HCT116 (cell line): ENCODE data around the gene EIF2B2. TPM values are rescaled to one million over a fixed set of nuclear protein-coding genes. Genes with fewer than 3 reads are reported as not detected.

ENCODE experiments used
- ATAC-seq: fragments of 200-7000 bp; cut with Tn5 transposase; 2 replicates; pipeline ENCODE4 v1.9.1; 2020; ENCODE audit warnings: mild to moderate bottlenecking, moderate library complexity
- BruUV-seq: library from RNA; stranded (reverse); fragments of 400-500 nt; replicated peaks from 2 replicates; lab custom pipeline; 2021; lab: Mats Ljungman, UMichigan
- CTCF ChIA-PET: fragments of 300-600 bp; sonication (Branson Sonifier 250); formaldehyde crosslinking; loops from one replicate; lab custom pipeline; 2021; ENCODE audit warnings: antibody characterized with exemption; lab: Charles Lee
- POLR2A ChIA-PET: fragments of 300-600, 350-600 bp; sonication (Branson Sonifier 250); formaldehyde crosslinking; loops from one replicate; lab custom pipeline; 2021; ENCODE audit warnings: antibody characterized with exemption; lab: Charles Lee
- RAD21 ChIA-PET, 2 experiments: fragments of 300-600 bp; sonication (Branson Sonifier 250); formaldehyde crosslinking; loops; one replicate each; lab custom pipeline; 2023; ENCODE audit warnings: low total read pairs in 2 of 2; ENCODE audit not compliant: uncharacterized antibody in 2 of 2, unreplicated experiment in 2 of 2, low non-redundant PET in 1 of 2; lab: Charles Lee
- DNase-seq: peaks from one replicate; pipeline ENCODE4 v3.0.0-alpha.2; 2010; ENCODE audit warnings: low read depth, low spot score
- H2AFZ ChIP-seq: fragments of 200-600 bp; shearing (Covaris generic), sonication (generic); 2 replicates; pipeline ENCODE4 v1.6.1; 2017; ENCODE audit warnings: low read depth, mixed run types, mixed read lengths, antibody characterized with exemption, low read length; ENCODE audit not compliant: poor library complexity, severe bottlenecking
- H3K27ac ChIP-seq: 2 replicates; pipeline ENCODE4 v1.5.1; 2012; ENCODE audit warnings: low read depth, low read length
- H3K27me3 ChIP-seq: fragments of 200-600 bp; sonication (generic); 2 replicates; pipeline ENCODE4 v1.6.1; 2016; ENCODE audit warnings: mixed run types, low read length, mixed read lengths; ENCODE audit not compliant: insufficient read depth
- H3K36me3 ChIP-seq, 2 experiments: fragments of 200-500 bp in 1 of 2; fragments of 200-600 bp in 1 of 2; sonication (Bioruptor generic) in 1 of 2; sonication (generic) in 1 of 2; 2 replicates each; pipeline versions ENCODE4 v1.5.1 to v1.6.1; 2014 to 2016; ENCODE audit warnings: low read length in 2 of 2, inconsistent platforms in 1 of 2, mixed read lengths in 1 of 2, mixed run types in 1 of 2; ENCODE audit not compliant: insufficient read depth in 2 of 2, control insufficient read depth in 1 of 2
- H3K4me1 ChIP-seq, 2 experiments: fragments of 200-600 bp in 1 of 2; sonication (generic) in 1 of 2; 2 replicates each; pipeline versions ENCODE4 v1.5.1 to v1.6.1; 2012 to 2017; ENCODE audit warnings: low read length in 2 of 2, inconsistent platforms in 1 of 2, mild to moderate bottlenecking in 1 of 2, mixed read lengths in 1 of 2, mixed run types in 1 of 2, moderate library complexity in 1 of 2; ENCODE audit not compliant: insufficient read depth in 2 of 2, control insufficient read depth in 1 of 2
- H3K4me2 ChIP-seq: fragments of 200-600 bp; sonication (generic); 2 replicates; pipeline ENCODE4 v1.6.1; 2017; ENCODE audit warnings: mixed run types, low read length, mixed read lengths
- H3K4me3 ChIP-seq, 2 experiments: fragments of 200-600 bp in 1 of 2; sonication (generic) in 1 of 2; replicated peaks in 1 of 2; 2 replicates each; pipeline ENCODE4 v1.5.1; 2011 to 2016; ENCODE audit warnings: low read length in 2 of 2, control low read depth in 1 of 2, low read depth in 1 of 2, mild to moderate bottlenecking in 1 of 2, mixed read lengths in 1 of 2, mixed run types in 1 of 2
- H3K79me2 ChIP-seq: fragments of 200-600 bp; sonication (generic); 2 replicates; pipeline ENCODE4 v1.6.1; 2017; ENCODE audit warnings: mild to moderate bottlenecking, mixed run types, low read length, moderate library complexity, mixed read lengths; ENCODE audit not compliant: insufficient read depth
- H3K9ac ChIP-seq: fragments of 200-600 bp; sonication (generic); 2 replicates; pipeline ENCODE4 v1.6.1; 2016; ENCODE audit warnings: low read length, mixed read lengths
- H3K9me2 ChIP-seq: fragments of 200-600 bp; sonication (generic), shearing (Covaris generic); 2 replicates; pipeline ENCODE4 v1.6.1; 2017; ENCODE audit warnings: mixed run types, mild to moderate bottlenecking, moderate library complexity; ENCODE audit not compliant: insufficient read depth
- H3K9me3 ChIP-seq, 2 experiments: fragments of 200-500 bp in 1 of 2; fragments of 200-600 bp in 1 of 2; sonication (Bioruptor generic) in 1 of 2; sonication (generic) in 1 of 2; 2 replicates each; pipeline ENCODE4 v1.6.1; 2014 to 2017; ENCODE audit warnings: low read length in 2 of 2, mixed read lengths in 2 of 2, inconsistent platforms in 1 of 2, low read depth in 1 of 2, mild to moderate bottlenecking in 1 of 2, mixed run types in 1 of 2, moderate library complexity in 1 of 2; ENCODE audit not compliant: control insufficient read depth in 1 of 2, insufficient read depth in 1 of 2
- H4K20me1 ChIP-seq: fragments of 200-600 bp; sonication (generic), shearing (Covaris generic); 2 replicates; pipeline ENCODE4 v1.6.1; 2017; ENCODE audit warnings: mixed run types, mild to moderate bottlenecking, moderate library complexity; ENCODE audit not compliant: insufficient read depth
- CBX3 ChIP-seq: IDR thresholded peaks from 2 replicates; pipeline ENCODE4 v1.6.1; 2012; ENCODE audit warnings: low read depth
- CEBPB ChIP-seq: IDR thresholded peaks from 2 replicates; pipeline ENCODE4 v1.6.1; 2012; ENCODE audit warnings: low read depth
- EGR1 ChIP-seq: IDR thresholded peaks from 2 replicates; pipeline ENCODE4 v1.6.1; 2012; ENCODE audit warnings: low read depth
- ELF1 ChIP-seq: IDR thresholded peaks from 2 replicates; pipeline ENCODE4 v1.6.1; 2012; ENCODE audit warnings: low read depth, borderline replicate concordance
- EZH2phosphoT487 ChIP-seq: fragments of 200-600 bp; IDR thresholded peaks from 2 replicates; pipeline ENCODE4 v1.6.1; 2018; ENCODE audit warnings: antibody characterized with exemption, borderline replicate concordance
- JUND ChIP-seq: IDR thresholded peaks from 2 replicates; pipeline ENCODE4 v1.6.1; 2012
- POLR2A ChIP-seq: IDR thresholded peaks from 2 replicates; pipeline ENCODE4 v1.7.0; 2011; ENCODE audit warnings: borderline replicate concordance; ENCODE audit not compliant: insufficient read depth, insufficient read length; ENCODE audit errors: extremely low read depth
- POLR2AphosphoS5 ChIP-seq: IDR thresholded peaks from 2 replicates; pipeline ENCODE4 v1.6.1; 2011; ENCODE audit warnings: mild to moderate bottlenecking, low read depth, low read length, moderate library complexity
- RAD21 ChIP-seq: IDR thresholded peaks from 2 replicates; pipeline ENCODE4 v1.6.1; 2012; ENCODE audit warnings: low read depth, mild to moderate bottlenecking
- SP1 ChIP-seq: IDR thresholded peaks from 2 replicates; pipeline ENCODE4 v1.6.1; 2012; ENCODE audit warnings: low read depth
- YY1 ChIP-seq: IDR thresholded peaks from 2 replicates; pipeline ENCODE4 v1.6.1; 2011; ENCODE audit warnings: low read length, low read depth, moderate library complexity, mild to moderate bottlenecking; ENCODE audit not compliant: insufficient replicate concordance; ENCODE audit errors: extremely low read depth
- ZFX ChIP-seq: fragments of 450-650 bp; IDR thresholded peaks from 2 replicates; pipeline ENCODE4 v1.6.1; 2017
- ZNF274 ChIP-seq: fragments of 200-500 bp; sonication (Bioruptor generic); IDR thresholded peaks from 2 replicates; pipeline ENCODE4 v1.6.1; 2014; ENCODE audit warnings: mild to moderate bottlenecking, low read depth, low read length, inconsistent platforms
- intact Hi-C: fragments of 100-400 bp; cut with micrococcal nuclease; formaldehyde crosslinking; loops from 2 replicates; pipeline ENCODE4 v1.10.0; 2022
- total RNA-seq: library from RNA; stranded (reverse); gene quantifications from one replicate; pipeline ENCODE4 v1.2.1, GENCODE V29; 2021; ENCODE audit not compliant: unreplicated experiment
- TF ChIP-seq, protein P1 (sequence below): IDR thresholded peaks from 2 replicates; pipeline ENCODE4 v1.6.1; 2012
- TF ChIP-seq, protein P2 (sequence below): IDR thresholded peaks from 2 replicates; pipeline ENCODE4 v1.6.1; 2012; ENCODE audit warnings: low read depth
- TF ChIP-seq, protein P3 (sequence below): IDR thresholded peaks from 2 replicates; pipeline ENCODE4 v1.6.1; 2011; ENCODE audit warnings: mild to moderate bottlenecking, low read length, moderate library complexity; ENCODE audit not compliant: insufficient replicate concordance; ENCODE audit errors: extremely low read depth
- TF ChIP-seq, protein P4 (sequence below): IDR thresholded peaks from 2 replicates; pipeline ENCODE4 v1.6.1; 2012

Gene EIF2B2
- total RNA-seq, 1 experiment from 2014 or later: 54.8 TPM

DNA sequence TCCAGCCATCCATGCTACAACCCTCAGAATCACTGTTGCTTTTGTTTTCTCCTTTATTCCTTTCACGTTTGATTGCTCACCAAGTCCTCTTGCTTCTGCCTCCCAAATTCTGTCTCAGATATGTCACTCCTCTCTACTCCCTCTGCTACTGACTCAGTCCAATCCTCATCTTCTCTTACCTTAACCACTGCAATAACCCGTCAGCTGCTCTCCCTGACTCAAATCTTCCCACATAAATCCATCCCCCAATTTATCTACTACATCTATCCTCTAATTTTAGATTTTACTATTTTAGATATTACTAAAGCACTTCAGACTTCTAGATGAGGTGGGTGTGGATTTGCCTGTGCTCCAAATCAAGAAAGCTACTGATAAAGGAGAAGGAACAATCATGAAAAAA is 23.2 kb downstream of the EIF2B2 start:
- CTCF ChIA-PET: no interaction called here
- RAD21 ChIA-PET: no interaction called here

DNA sequence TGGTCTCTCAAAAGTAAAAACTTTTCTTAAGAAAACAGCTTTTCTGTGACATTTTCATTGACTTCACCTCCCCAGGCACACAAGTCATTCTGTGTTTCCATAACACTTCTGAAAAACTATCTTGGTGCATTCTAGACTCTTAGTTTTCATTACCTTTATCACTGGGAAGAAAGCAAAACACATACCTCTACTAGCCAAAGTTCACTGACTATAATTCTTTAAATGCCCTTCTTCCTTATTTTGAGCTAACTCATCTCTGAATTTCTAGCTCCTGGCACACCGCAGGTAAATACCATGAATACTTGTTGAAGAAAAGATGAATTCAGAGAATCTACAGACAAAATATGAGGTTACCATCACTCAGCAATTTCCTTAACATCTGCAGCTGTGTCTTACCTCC is 27.4 kb downstream of the EIF2B2 start:
- H3K79me2 ChIP-seq: no peaks in the 10 kb centered on the region
- no peaks in the 10 kb centered on the region for H3K9me2 ChIP-seq
- no peak overlapping the region for H3K4me2 ChIP-seq
- intact Hi-C loops: no loop called here
- no peak for ATAC-seq
- H3K4me3 ChIP-seq: no peak overlapping the region
- no peaks in the 10 kb centered on the region for H3K4me1 ChIP-seq
- H3K9me3 ChIP-seq: no peaks in the 10 kb centered on the region
- no peaks in the 10 kb centered on the region for H3K27me3 ChIP-seq
- H3K27ac ChIP-seq: no peak overlapping the region
- peaks cover 0 to 10% of the 10 kb centered on the region in 2 experiments; a peak in 3 of 4 replicates for H3K36me3 ChIP-seq
- H3K9ac ChIP-seq: no peak overlapping the region
- ChIA-PET CTCF (no interaction called here), POLR2A (no interaction called here), RAD21 (interaction anchor here in 1 of 2 experiments (0.6 kb wide), 1 partner anchor 21 kb away, joined by 3 read pairs; no protein-coding TSS in a partner anchor)
- H4K20me1 ChIP-seq: no peaks in the 10 kb centered on the region; the same call in 1 of the 2 replicates
- H2AFZ ChIP-seq: no peak overlapping the region
- BruUV-seq: no TSS peak
- no peak for DNase-seq
- no peak for TF ChIP-seq EZH2phosphoT487
- TF ChIP-seq, protein P1, sequence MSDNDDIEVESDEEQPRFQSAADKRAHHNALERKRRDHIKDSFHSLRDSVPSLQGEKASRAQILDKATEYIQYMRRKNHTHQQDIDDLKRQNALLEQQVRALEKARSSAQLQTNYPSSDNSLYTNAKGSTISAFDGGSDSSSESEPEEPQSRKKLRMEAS: no peak
- no peak for TF ChIP-seq ELF1
- TF ChIP-seq POLR2AphosphoS5: no peak
- TF ChIP-seq CEBPB: no peak
- TF ChIP-seq ZNF274: no peak
- TF ChIP-seq EGR1: no peak
- no peak for TF ChIP-seq JUND
- TF ChIP-seq CBX3: no peak
- TF ChIP-seq, protein P2, sequence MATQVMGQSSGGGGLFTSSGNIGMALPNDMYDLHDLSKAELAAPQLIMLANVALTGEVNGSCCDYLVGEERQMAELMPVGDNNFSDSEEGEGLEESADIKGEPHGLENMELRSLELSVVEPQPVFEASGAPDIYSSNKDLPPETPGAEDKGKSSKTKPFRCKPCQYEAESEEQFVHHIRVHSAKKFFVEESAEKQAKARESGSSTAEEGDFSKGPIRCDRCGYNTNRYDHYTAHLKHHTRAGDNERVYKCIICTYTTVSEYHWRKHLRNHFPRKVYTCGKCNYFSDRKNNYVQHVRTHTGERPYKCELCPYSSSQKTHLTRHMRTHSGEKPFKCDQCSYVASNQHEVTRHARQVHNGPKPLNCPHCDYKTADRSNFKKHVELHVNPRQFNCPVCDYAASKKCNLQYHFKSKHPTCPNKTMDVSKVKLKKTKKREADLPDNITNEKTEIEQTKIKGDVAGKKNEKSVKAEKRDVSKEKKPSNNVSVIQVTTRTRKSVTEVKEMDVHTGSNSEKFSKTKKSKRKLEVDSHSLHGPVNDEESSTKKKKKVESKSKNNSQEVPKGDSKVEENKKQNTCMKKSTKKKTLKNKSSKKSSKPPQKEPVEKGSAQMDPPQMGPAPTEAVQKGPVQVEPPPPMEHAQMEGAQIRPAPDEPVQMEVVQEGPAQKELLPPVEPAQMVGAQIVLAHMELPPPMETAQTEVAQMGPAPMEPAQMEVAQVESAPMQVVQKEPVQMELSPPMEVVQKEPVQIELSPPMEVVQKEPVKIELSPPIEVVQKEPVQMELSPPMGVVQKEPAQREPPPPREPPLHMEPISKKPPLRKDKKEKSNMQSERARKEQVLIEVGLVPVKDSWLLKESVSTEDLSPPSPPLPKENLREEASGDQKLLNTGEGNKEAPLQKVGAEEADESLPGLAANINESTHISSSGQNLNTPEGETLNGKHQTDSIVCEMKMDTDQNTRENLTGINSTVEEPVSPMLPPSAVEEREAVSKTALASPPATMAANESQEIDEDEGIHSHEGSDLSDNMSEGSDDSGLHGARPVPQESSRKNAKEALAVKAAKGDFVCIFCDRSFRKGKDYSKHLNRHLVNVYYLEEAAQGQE: no peak
- TF ChIP-seq, protein P3, sequence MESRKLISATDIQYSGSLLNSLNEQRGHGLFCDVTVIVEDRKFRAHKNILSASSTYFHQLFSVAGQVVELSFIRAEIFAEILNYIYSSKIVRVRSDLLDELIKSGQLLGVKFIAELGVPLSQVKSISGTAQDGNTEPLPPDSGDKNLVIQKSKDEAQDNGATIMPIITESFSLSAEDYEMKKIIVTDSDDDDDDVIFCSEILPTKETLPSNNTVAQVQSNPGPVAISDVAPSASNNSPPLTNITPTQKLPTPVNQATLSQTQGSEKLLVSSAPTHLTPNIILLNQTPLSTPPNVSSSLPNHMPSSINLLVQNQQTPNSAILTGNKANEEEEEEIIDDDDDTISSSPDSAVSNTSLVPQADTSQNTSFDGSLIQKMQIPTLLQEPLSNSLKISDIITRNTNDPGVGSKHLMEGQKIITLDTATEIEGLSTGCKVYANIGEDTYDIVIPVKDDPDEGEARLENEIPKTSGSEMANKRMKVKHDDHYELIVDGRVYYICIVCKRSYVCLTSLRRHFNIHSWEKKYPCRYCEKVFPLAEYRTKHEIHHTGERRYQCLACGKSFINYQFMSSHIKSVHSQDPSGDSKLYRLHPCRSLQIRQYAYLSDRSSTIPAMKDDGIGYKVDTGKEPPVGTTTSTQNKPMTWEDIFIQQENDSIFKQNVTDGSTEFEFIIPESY: no peak
- TF ChIP-seq YY1: no peak
- TF ChIP-seq, protein P4, sequence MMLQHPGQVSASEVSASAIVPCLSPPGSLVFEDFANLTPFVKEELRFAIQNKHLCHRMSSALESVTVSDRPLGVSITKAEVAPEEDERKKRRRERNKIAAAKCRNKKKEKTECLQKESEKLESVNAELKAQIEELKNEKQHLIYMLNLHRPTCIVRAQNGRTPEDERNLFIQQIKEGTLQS: no peak
- no peak for TF ChIP-seq RAD21
- no peak for TF ChIP-seq SP1

More for the DNA sequence above, 23.2 kb downstream of the EIF2B2 start:
- TF ChIP-seq ZFX: no peak
- no peak for TF ChIP-seq POLR2A
- no peaks in the 10 kb centered on the region for H3K79me2 ChIP-seq
- H4K20me1 ChIP-seq: no peaks in the 10 kb centered on the region
- POLR2A ChIA-PET: no interaction called here
- no TSS peak for BruUV-seq
- no peak overlapping the region for H3K9ac ChIP-seq
- peaks cover 5 to 13% of the 10 kb centered on the region in 2 experiments; a peak in 3 of 4 replicates for H3K36me3 ChIP-seq
- DNase-seq: no peak
- intact Hi-C loops: no loop called here
- no peaks in the 10 kb centered on the region for H3K9me2 ChIP-seq
- no peaks in the 10 kb centered on the region for H3K27me3 ChIP-seq
- no peak overlapping the region for H3K4me2 ChIP-seq
- H2AFZ ChIP-seq: no peak overlapping the region
- H3K27ac ChIP-seq: no peak overlapping the region
- H3K4me1 ChIP-seq: no peaks in the 10 kb centered on the region
- no peaks in the 10 kb centered on the region for H3K9me3 ChIP-seq
- no peak overlapping the region for H3K4me3 ChIP-seq
- no peak for ATAC-seq
